ENCODE results near the gene MRPS6. TPM values are rescaled to one million over a fixed set of nuclear protein-coding genes. Genes with fewer than 3 reads are reported as not detected.

Gene MRPS6
- total RNA-seq, 1 experiment from 2014 or later: 40.2 TPM

DNA sequence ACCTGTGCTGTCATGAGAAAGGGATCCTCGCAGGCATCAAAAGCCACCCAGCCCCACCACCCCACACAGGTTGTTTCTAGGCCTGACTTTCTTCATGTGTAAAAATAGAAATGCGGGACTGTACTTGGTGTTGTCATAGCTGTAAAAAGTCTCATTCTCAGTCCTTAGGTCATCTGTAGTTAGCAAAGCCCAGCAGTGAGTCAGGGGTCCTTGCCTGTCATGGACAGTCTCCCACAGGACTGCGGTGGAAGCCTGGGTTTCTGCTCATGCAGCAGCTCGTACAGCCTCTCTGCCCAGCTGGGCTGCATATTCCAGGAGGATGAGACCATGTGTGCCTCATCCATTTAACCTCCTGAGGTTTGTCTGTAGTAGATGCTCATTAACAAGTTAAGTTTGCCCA, 58.2 kb downstream of the MRPS6 start:
- DNase-seq (ENCODE audit: low read depth): no peak

GRCh38 chr21:34132202-34132601, 58.8 kb downstream of the MRPS6 start:
- no peak for DNase-seq (ENCODE audit: low read depth)

- DNase-seq (ENCODE audit: low read depth): no peak
Measured at GRCh38 chr21:34132926-34133325, 59.5 kb downstream of the MRPS6 start.

DNA sequence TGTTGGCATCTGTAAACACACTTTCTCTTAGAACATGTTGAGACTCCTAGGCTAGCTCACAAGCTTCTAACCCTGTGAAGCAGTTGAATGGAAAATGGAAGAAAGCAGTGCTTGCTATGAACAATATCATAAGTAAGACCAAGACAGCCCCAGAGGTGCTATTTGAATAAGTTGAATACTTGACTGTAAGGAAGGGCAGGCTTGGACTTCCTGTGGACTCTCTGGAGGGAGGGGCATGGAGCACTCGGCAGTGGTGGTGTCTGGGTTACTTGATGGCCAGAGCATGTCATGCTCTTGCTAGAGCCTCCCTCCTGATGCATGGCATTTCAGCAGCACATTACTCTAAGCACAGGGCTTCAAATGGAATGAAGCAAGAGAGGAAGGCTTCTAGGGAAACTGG, 60.0 kb downstream of the MRPS6 start:
- DNase-seq (ENCODE audit: low read depth): no peak

- no peak for DNase-seq (ENCODE audit: low read depth)
Measured at GRCh38 chr21:34133802-34134201, 60.4 kb downstream of the MRPS6 start.

- DNase-seq (ENCODE audit: low read depth): peak; percentile 30
Measured at GRCh38 chr21:34135330-34135729, 62.0 kb downstream of the MRPS6 start.

GRCh38 chr21:34141373-34141772, 68.0 kb downstream of the MRPS6 start:
- no peak for DNase-seq (ENCODE audit: low read depth)

- no peak for DNase-seq (ENCODE audit: low read depth)
Measured at GRCh38 chr21:34143685-34144182, 70.4 kb downstream of the MRPS6 start.

DNA sequence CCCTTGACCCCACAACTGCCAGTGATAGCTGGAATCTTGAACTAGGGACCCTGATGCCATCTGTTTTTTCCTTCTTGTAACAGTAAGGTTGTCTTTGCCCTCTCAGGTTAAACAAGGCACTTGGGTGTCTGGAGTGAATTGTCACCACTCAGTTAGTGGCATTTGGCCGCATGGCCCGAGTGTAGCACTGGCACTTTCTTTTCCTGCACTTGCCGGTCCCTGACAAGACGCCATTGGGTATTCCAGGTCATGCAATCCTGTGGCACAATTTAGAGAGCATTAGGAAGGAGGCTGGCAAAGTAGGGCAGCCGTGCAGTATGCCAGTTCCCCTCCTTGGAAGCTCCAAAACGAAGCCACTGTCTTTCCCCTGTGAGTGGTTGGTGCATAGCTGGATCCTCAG, 70.8 kb downstream of the MRPS6 start:
- DNase-seq (ENCODE audit: low read depth): no peak

DNA sequence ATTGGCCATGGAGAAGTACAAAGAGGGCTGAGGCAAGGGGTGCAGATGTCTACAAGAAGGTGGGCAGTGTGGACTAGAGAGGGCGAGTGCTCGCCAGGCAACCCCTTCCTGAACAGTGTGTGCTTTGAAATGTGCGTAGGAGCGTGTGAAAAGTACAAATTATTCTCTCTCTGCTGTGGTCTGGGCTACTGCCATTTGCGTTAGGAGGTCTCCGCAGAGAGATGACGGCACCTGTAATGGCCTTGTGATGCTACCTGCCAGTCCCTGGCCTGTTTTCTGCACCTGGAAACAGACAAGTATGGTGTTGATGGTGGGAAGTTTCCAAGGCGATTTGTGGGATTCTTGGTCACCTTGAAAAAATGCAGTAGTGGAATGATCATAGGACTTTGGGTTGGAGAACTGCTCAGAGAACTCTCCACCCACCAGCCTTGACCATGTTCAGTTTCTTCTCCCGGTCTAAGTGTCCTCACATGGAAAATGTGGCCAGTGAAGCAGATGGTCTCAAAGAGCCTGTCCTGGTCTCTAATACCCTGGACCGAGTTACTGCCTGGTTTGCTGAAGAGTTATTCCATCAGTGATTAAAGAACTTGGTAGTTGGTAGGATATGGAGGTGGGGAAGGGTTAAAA, 74.5 kb downstream of the MRPS6 start:
- DNase-seq (ENCODE audit: low read depth): no peak

DNA sequence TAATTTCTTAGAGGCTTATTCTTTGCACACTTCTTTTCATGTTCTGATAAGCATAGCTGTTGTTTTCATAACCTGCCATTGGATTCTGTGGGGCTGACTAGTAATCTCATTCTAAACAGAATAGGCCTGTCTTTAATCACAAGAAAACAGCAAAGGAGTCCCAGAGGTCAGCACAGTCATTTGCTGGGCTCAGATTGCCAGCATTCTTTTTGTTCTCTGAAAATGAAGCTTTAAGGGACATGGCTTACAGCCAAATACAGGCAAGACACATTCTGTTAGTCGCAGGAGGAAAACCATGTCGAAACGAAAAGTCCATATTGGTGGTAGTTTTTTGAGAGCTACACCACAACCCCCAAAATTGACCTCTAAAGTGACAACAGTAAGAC, 75.0 kb downstream of the MRPS6 start:
- no peak for DNase-seq (ENCODE audit: low read depth)

DNA sequence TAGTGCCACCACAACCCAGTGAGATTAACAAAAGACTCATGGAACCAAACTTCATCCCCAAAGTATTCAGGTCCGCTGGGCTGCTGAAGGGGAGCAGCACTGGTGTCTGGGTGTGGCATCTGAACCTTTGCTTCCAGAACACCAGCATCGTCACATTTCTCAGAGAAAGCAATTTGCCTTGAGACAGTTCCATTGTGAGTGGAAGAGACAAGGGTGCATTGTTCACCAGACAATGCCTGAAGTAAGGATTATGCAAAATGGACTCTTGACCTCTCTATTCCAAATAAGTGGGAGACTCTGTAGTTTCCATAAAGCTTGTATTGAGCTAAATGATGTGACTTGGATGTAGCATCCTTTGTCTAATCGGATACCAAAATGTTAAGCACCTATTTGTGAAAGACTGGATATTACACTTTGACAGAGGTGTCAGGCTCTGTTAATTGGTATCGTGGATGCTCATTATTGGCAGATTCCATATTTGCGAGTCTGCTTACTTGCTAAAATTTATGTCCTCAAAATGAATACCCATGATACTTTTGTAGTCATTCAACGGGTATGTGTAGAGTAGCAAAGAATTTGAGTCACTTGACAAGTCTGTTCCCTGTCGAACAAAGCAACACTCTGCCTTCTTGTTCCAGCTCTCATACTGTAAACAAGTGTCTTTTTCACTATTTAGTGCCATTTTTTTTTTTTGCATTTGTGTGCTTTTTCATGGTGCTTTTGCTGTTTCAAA, 75.6 kb downstream of the MRPS6 start:
- DNase-seq (ENCODE audit: low read depth): no peak

- DNase-seq (ENCODE audit: low read depth): no peak
Measured at GRCh38 chr21:34152500-34152899, 79.1 kb downstream of the MRPS6 start.

DNA sequence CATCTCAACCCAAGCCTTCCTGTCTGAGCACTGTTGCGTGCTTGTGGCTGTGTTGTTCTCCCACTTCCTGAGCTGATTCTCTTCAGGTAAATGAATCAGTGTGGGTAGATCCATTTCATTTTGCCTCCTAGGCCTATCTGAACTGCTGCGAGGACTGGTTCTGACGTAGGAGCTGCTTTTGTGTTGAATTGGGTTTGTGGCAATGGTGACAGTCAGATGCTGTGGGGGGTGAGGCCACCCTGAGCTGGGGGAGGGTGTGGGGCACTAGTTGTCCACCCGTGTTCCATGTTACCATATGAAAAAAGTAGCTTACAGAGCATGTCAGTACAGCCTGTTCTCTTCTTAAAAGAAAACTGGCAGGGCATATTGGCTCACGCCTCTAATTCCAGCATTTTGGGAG, 81.5 kb downstream of the MRPS6 start:
- DNase-seq (ENCODE audit: low read depth): no peak

GRCh38 chr21:34156957-34157356, 83.6 kb downstream of the MRPS6 start:
- no peak for DNase-seq (ENCODE audit: low read depth)

DNA sequence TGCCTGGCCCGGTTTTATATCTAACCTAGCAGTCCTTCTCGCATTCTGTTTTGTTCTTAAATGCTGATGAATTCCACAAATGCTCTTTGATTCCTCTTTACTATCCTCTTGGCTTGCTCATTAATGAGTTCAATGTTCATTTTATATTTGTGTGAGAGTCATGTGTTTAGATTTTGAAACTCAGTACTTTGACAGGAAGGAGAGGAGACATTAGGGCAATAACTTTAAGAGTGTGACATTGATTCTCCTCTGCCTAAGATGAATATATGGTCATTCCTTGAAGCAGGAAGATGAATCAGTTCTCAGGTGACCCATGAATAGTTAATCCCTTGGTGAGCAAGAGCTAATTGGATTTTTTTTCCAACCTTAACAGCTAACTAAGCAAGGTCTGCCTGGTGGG, 84.1 kb downstream of the MRPS6 start:
- DNase-seq (ENCODE audit: low read depth): peak; percentile 50

GRCh38 chr21:34158866-34159835, 85.8 kb downstream of the MRPS6 start:
- no peak for DNase-seq (ENCODE audit: low read depth)

DNA sequence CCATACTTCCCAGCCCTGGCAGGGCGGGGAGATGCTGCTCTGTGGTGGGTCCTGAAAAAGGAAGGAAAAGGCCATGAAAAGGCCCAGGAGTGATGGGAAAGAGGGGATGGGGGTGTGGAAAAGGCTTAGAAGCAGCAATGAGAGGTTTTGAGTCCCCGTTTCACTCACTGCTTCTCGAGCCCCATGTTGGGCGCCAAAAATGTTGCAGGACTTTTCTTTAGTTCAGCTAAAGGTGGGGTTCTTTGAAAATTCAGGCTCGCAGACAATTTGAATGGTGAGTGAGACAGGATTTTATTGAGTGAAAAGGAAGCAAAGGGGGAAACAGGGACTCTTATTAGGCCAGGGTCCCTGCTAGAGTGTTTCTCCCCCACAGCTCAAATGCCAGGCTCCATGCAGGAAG, 93.1 kb downstream of the MRPS6 start:
- DNase-seq (ENCODE audit: low read depth): no peak

DNA sequence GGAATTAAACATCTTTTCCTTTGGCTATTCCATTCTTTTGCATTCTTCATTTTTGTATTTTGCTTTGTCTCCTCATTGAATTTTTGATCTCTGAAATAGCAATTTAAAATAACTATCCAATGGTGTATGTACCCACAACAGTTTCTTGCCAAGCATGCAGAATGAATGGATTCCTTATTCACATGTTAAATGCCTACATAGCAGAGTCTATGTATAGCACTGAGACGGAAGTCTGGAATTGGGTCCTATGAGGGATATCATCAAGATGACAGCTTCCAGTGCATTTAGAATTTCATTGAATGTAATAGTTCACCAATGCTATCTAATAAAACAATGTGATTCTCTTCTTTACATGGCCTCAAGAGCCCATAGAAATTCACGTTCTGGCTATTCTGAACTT, 97.5 kb downstream of the MRPS6 start:
- no peak for DNase-seq (ENCODE audit: low read depth)

GRCh38 chr21:34174470-34174869, 101.1 kb downstream of the MRPS6 start:
- DNase-seq (ENCODE audit: low read depth): no peak

GRCh38 chr21:34176448-34176847, 103.1 kb downstream of the MRPS6 start:
- DNase-seq (ENCODE audit: low read depth): no peak

Data from HT1080 (cell line).